GM19239 (cell line): Measurements from ENCODE around the gene PQBP1.

Source experiments
- DNase-seq: peaks from one replicate; pipeline ENCODE4 v3.0.0; 2011; ENCODE audit warnings: low spot score; ENCODE audit not compliant: insufficient read length
- FAIRE-seq: peaks from 2 replicates; lab custom pipeline; 2011; peaks lifted over from hg19 to GRCh38; lab: Jason Lieb, UNC

PQBP1 gene

DNA sequence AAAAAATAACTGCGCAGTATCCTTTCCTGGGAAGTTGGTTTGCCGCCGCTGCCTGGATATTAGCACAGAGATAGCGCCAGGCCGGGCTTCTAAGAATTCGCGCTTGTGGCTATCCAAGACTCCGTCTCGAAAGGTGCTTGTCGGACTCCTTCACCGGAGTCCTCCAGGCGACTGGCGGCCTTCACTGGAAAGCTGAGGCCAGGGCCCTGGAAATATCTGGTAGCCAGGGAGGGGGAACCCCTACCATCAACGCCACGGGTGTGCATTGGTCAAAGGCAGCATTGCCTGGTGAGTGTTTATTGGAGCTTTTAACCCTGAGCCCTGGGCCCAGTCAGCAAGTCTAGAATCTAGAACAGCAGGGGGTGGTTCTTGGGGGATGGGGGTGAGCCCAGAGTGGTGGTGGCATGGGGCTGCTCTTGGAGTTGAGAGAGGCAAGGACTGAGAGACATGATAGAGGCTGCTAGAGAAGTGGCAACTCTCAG is 21.7 kb downstream of the PQBP1 start:
- FAIRE-seq (no peak), DNase-seq (no peak)

DNA sequence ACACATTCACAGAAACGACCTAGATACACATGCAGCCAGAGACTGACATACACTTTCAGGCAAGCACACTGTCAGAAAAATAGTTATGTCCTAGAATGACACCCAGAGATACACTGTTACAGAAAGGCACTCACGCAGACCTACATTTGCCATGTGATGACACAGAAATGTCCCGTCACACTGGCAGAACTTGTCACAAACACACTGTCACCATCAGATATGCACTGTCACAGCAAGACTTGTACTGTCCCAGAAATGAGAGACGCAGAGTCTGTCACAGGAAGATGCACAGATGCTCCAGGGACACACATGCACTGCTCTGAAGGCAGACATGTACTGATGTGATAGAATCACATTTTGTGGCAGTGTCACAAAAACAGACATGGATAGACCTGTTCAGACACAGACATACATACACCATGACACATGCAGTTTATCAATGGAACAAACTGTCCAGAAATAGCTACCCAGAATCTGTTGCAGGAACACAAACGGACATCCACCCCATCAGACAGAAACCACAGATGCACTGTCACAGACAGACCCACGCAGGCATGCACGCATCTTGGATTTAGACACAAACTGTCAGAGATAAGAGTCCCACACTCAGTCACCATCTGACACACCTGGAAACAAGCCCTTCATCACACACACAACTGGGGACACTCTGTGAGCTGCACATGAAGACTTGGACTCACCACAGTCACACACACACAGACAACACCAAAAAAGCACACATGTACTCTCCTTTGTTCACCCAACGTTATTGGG is 22.4 kb downstream of the PQBP1 start:
- FAIRE-seq (peak; percentile 83), DNase-seq (no peak)

DNA sequence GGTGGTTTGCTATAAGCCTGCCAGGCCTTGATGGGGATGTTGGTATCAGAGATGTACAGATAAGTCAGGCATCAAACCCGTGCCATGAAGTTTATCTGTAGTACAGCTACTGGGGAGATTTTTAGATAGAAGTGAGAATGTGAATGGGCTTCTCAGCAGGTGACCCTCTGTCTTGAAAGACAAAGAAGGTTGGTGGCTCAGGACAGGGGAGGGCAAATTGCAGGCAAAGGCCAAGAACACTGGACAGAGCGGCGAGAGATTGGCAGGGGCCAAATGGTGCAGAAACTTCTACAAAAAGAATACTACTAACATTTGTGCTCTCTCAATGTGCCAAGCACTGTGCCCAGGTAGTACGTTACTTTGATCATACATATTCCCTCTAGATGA is 23.0 kb downstream of the PQBP1 start:
- FAIRE-seq (no peak), DNase-seq (no peak)

DNA sequence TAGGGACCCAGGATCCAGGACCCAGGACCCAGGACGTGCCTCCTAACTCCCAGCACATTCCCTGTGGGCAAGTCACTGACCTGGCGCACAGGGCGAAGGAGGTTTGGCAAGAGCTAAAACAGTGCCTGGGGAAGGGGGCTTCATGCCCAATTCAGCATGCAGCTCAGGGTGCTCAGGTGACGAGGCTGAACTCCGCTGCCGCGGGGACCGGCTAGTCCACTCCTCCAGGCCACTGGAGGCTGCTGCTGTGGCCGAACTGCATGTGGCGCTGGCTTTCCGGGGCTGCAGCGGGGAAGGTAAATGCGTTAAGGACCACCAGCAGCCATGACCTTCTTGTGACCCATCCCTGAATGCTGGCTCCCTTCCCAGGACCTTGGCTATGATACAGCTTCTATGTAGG is 26.0 kb downstream of the PQBP1 start:
- DNase-seq (no peak), FAIRE-seq (no peak)

DNA sequence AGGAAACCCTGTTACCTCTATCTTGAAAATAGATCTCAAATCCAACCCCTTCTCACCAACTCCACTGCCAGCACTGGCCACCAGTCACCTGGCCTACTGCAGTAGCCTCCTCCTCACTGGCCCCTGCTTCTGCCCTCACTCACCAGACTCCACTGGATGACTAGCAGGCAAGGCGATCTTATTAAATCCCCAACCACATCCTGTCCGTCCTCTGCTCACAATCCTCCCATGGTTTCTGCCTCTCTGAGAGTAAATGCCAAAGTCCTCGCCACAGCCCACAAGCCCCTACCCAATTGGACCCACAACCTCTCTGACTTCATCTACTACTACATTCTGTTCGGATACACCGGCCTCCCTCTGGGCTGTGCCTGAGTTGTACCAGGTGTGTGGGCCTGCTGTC is 26.5 kb downstream of the PQBP1 start:
- FAIRE-seq = no peak

DNA sequence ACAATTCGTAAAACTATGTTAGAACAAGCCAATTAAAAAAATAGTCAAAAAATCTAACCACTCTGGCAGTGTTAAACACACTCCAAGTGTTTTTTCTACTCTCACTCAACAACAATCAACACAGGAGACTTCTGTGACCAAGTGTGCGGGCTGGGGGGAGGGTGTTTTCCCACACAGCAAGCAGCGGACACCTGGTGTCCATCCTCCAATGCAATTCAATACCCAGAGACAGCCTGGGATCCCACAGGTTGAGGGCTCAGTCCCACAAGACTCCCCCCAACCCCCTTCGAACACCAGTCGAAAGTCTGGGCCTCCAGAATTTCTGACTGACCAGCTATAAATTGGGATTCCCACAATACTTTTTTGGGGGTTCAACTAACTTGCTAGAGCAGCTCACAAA is 29.4 kb downstream of the PQBP1 start:
- no peak for DNase-seq
- FAIRE-seq = peak; percentile 48

More for the DNA sequence above, 26.5 kb downstream of the PQBP1 start:
- no peak for DNase-seq

DNA sequence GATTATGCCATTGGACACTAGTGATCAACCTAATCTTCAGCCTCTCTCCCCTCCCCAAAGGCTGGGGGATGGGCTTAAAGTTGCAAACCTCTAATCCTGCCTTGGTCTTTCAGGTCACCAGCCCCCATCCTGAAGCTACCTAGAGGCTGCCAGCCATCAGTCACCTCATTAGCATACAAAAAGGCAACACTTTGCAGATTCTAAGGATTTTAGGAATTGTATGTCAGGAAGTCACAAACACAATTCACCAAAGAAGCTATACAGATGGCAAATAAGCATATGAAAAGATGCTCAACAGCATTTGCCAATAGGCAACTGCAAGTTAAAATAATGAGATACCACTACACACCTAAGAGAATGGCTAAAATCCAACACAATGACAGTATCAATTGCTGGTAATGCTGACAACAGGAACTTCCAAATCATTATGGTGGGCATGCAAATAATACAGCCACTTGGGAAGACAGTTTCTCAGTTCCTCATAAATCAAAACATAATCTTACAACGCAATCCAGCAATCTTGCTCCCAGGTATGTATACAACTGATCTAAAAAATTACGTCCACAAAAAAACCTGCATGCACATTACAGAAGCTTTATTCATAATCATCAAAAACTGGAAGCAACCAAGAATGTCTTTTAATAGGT is 30.1 kb downstream of the PQBP1 start:
- FAIRE-seq = no peak
- no peak for DNase-seq

DNA sequence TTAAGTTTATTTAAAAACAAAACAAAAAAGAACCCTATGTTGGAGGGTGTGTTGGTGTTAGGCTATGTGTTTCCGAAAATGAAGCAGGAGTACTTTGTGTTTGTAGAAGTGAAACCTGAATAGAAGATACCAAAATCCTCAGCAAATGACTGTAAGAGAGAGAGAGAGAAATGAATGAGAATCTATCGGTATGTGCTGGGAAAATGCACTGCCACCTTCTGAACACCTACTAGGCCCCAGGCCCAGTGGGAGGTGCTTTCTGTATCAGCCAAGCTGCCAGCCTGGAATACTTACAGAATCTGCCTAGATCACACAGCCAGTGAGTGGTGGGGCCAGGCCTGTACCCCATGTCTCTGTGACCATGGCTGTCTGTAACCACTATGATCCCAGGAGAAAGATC is 36.0 kb downstream of the PQBP1 start:
- FAIRE-seq (peak; percentile 89), DNase-seq (no peak)

DNA sequence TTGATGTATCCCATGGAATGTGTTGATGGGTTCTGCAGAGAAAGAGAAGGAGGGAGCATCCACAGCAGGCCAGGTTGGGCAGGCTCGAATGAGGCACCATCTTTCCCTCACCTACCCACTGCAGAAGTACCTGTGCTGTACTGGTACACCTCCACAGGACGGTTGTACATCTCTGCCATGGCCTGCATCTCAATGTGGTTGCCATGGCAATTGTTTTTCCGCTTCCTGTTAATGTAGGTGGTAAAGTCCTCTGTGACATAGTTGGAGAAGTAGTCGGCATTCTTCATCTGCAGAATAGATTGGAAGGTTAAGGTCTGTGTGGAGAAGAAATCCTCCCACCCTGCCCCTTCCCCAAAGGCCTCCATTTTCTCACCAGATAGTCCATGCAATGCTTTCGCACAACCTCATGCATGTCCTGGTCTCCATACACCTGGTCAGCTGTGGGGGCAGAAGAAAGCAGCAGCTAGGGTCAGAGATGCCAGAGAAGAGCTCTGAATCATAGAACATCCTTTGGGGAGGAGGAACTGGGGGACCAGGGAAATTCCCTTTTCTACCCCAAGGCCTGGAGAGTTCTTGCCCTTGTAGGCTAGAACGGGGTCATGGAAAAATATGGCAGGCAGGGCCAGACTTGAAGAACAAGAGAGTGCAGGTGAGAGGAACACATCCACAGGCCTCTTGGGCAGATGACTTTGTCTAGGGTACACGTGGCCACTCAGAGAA is 37.0 kb downstream of the PQBP1 start:
- FAIRE-seq (peak; percentile 85), DNase-seq (no peak)

DNA sequence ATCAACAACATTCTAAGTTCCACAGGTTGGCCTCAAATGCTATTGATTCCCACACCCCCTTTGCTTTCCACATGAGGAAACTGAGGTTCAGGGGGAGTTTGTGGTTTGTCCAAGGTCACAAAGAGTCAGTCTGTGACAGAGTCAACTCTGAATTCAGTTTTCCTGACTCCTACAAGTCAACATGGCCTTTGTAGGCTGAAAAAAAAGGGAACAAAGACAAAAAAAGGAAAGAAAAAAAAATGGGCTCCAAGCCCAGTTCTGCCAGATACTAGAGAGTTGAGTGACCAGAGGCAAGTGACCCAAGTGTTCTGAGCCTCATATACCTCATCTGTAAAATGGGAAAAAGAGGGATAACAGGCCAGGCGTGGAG is 37.6 kb downstream of the PQBP1 start:
- no peak for DNase-seq
- FAIRE-seq = no peak

DNA sequence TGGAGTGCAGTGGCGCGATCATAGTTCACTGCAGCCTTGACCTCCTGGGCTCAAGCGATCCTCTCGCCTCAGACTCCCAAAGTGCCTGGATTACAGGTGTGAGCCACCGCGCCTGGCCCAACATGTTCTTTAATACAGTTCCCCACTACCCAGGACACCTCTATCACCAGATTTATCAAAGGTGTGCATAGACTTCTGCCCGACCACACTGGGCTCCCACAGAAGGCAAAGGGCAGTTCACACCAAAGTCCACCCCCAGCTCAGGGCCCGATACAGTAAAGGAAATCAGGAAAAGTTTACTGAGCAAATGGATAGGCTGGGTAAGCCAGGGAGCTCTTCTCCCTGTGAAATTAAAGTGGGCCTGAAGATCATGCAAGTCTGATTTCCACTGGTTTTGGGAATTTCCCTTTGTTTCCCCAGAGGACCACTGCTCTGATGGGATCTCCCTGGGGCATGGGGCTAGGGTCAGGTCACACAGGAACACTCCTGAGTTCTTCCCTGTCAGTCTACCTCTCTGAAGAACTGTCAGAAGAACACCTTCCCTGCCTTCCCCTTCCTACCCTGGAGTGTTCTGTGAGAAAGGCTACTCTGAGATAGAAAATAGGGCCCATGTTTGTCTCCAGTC is 38.8 kb downstream of the PQBP1 start:
- no peak for FAIRE-seq

DNA sequence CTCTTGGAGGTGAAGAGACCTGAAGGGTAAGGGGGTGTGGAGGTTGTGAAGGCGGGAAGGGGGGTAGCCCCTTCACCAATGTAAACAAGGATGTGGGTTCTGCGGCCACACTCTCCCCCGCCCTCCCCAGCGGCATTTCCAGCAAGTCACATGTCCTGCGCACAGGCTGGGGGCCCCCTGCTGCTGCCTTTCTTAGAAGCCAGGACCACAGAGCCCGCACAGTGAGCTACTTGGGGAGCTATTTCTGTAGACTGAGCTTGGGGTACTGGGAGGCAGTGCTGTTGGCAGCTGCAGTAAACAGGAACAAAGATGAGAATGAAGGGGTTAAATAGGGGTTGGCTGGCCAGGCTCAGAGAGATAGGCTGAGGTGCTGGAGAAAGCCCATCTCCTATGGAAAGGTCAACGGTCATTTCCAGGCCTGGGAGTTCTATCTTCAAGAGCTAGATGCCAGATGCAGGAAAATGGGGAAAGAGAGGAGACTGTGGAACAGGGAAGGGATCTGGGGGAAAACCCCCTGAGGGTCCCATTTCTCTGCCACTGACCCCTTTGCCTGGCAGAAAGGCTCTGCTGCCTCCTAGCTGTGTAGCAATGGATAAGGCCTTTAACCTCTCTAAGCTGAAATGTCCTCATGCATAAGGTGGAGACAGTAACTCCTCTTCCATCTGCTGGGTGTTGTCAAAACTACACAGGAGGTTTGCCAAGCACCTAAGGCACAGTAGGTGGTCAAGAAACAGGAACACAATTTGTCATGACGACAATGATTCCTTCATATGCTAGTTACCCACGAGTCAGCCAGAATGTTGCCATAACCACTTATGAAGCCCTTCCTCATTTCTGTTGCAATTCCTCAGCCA is 39.6 kb downstream of the PQBP1 start:
- no peak for DNase-seq
- peak; percentile 100 for FAIRE-seq

More for the DNA sequence above, 38.8 kb downstream of the PQBP1 start:
- DNase-seq = no peak

DNA sequence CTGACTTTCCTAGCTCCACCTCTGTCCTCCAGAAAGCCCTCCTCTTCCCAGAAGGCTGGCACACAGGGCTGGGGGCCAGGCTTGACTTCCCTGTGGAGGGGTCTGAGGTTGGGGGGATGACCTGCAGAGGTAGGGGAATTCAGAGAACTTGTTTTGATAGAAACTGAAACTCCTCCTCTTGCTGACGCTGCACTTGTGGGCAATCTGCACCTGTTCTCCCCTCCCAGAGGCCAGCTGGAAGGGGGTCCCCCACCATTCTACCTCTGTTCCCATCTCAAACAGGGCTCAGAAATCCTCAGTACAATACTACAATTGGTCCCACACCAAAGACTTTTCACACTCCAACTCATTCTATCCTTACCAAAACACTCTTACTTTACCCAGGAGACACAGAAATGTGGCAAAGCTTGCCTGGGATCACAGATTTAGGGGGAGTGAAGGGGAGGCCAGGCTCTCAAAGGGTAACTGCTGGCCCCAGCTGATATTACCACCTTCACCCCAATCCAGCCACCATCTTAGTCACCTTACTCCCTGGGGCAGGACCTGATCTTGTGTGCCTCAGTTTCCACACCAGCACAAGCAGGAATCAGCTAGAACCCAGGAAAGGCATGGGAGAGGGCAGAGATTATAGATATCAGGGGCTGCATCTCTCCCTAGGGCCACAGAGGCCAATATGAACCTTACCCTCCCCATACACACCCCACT is 41.1 kb downstream of the PQBP1 start:
- FAIRE-seq = peak; percentile 99
- DNase-seq = no peak

DNA sequence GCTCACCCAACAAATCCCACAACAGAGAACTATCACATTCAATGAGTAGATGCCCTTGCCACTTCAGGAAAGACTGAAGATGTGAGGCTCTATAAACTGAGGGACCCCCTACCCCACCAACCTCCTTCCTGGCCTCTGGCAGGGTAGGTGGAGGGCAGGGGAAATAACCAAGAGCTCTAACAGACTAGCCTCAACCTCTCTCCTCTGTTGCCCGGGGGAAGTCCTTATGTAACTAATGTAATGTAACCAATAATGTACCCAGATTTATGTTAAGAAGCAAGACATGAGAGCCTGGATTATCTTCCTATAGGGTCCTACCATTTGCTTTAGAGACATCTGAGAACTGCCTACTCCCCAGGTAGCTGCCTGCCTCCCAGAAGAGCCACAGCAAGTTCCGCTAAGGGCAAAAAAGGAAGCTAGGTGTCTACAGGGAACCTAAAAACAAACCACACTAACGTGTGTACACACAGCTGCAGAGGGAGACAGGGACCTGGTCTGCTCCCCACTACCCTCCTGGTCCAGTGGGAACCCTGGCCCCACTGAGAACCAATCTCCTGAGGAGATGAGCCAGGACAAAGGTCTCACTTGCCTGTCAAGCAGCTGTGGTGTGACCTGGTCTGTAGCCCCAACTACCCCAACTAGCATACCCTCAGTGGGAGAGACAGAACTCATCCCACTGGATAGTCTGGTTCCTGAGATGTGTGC is 41.9 kb downstream of the PQBP1 start:
- DNase-seq (no peak), FAIRE-seq (no peak)

DNA sequence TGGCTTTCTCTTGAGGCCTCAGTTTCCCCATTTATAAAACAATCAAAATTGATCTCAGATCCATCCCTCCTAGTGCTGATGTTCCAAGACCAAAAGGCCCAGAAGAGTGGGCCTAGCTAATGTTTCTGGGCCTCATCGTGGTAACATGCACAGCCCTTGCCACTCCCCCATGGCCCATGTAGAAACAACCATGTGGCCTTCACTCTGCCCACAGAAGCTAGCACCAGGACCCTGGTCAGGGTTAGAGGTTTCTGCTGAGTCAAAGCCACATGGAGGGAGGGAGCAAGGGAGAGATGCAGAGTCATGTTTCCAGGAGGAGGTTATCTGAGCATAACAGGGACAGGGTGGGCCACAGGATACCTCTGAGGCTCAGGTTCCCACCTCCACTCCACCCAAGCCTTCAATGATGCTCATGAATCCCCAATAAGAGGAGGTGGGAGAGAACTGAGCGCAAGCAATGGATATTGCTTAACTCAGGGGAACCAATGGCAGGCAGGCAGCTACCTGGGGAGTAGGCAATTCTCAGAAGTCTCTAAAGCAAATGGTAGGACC is 42.8 kb downstream of the PQBP1 start:
- FAIRE-seq = peak; percentile 64
- no peak for DNase-seq

DNA sequence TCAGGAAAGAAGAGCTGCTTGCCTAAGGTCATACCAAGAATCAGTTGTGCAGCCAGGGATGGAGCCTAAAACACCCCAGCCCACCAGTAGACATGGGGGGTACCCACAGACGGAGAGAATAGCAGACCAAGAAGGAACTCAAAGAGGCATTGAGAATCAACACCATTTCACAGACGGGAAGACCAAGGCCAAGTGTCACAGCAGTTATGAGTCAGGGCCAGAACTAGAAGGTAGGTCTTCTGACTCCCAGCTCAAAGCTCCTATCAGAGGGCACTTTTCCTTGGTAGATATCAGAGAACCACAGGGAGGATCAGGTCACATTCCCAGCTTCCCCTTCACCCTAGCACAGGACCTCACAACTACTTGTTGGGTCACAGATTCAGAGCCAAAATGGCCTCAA is 45.2 kb downstream of the PQBP1 start:
- peak; percentile 53 for FAIRE-seq
- no peak for DNase-seq

DNA sequence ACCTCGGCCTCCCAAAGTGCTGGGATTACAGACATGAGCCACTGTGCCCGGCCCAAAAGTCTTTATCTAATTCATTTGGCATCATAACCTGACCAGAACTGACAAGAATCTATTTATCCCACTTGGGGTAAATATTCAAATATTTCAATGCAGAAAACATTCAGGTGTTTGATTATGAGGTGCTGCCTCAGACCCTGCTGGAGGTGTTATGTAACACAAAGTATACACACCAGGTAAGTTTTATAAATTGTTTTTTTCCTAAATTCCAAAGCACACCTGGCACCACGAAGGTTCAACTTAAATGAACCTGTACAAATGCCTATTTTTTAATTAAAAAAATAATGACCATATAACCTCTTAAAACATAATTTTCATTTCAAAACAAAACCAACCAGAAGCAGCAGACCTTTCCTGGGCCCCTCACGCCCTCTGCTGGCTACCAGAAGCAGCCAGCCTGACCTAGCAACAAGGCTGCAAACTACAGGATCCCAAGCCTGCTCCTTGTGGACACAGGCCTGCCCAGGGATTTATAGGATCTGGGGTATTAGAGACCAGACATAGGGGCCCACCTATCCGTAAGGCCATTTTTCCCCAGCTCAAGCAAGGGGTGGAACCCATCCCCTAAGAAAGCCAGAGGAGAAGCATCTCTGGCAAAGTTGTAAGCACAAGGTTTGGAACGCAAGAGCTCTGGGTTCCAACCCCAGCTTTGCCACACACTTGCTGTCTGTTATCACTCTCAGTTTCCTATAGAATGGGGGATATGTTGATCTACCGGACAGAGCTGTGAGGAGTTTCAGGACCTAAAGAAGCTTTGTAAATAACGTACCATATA is 48.0 kb downstream of the PQBP1 start:
- DNase-seq (no peak), FAIRE-seq (peak; percentile 89)
